MM.1S (cell line): ENCODE measurements around the gene FER.

Experiments
- DNase-seq: peaks from one replicate; pipeline ENCODE4 v3.0.0-alpha.2; 2015
- H2AFZ ChIP-seq: fragments of 300-600 bp; sonication (generic); 2 replicates; pipeline ENCODE4 v1.6.0; 2016; ENCODE audit warnings: antibody characterized with exemption, low read length
- H3F3A ChIP-seq: fragments of 300-600 bp; sonication (generic); 2 replicates; pipeline ENCODE4 v1.6.1; 2016; ENCODE audit warnings: mild to moderate bottlenecking, antibody characterized with exemption, low read length, moderate library complexity, mixed read lengths; ENCODE audit not compliant: insufficient read depth
- H3K27ac ChIP-seq: fragments of 300-600 bp; sonication (generic); 2 replicates; pipeline ENCODE4 v1.5.1; 2016; ENCODE audit warnings: mild to moderate bottlenecking, low read length
- H3K27me3 ChIP-seq: fragments of 300-600 bp; sonication (generic); replicated peaks from 2 replicates; pipeline ENCODE4 v1.6.0; 2016; ENCODE audit warnings: low read length; ENCODE audit not compliant: insufficient read depth
- H3K36me3 ChIP-seq: fragments of 300-600 bp; sonication (generic); replicated peaks from 2 replicates; pipeline ENCODE4 v1.6.1; 2016; ENCODE audit warnings: mild to moderate bottlenecking, low read length, mixed read lengths; ENCODE audit not compliant: insufficient read depth
- H3K4me1 ChIP-seq: fragments of 300-600 bp; sonication (generic); 2 replicates; pipeline ENCODE4 v1.6.1; 2016; ENCODE audit warnings: low read length, mixed read lengths
- H3K4me2 ChIP-seq: fragments of 300-600 bp; sonication (generic); 2 replicates; pipeline ENCODE4 v1.6.0; 2016; ENCODE audit warnings: low read depth, low read length
- H3K4me3 ChIP-seq: fragments of 300-600 bp; sonication (generic); 2 replicates; pipeline ENCODE4 v1.5.1; 2016; ENCODE audit warnings: low read length, mixed read lengths
- H3K79me2 ChIP-seq: fragments of 300-600 bp; sonication (generic); 2 replicates; pipeline ENCODE4 v1.6.1; 2016; ENCODE audit warnings: mixed run types, low read length, mixed read lengths
- H3K9ac ChIP-seq: fragments of 300-600 bp; sonication (generic); 2 replicates; pipeline ENCODE4 v1.6.1; 2016; ENCODE audit warnings: low read length, mixed read lengths
- H3K9me2 ChIP-seq: fragments of 300-600 bp; sonication (generic); replicated peaks from 2 replicates; pipeline ENCODE4 v1.6.1; 2016; ENCODE audit warnings: mild to moderate bottlenecking, low read length, mixed read lengths; ENCODE audit not compliant: insufficient read depth
- H3K9me3 ChIP-seq: fragments of 300-600 bp; sonication (generic); replicated peaks from 2 replicates; pipeline ENCODE4 v1.6.1; 2016; ENCODE audit warnings: mild to moderate bottlenecking, low read length, mixed read lengths; ENCODE audit not compliant: insufficient read depth
- H4K20me1 ChIP-seq: fragments of 300-600 bp; sonication (generic); 2 replicates; pipeline ENCODE4 v1.6.1; 2016; ENCODE audit warnings: mild to moderate bottlenecking, low read length, moderate library complexity, mixed read lengths; ENCODE audit not compliant: insufficient read depth
- EZH2 ChIP-seq: fragments of 300-600 bp; sonication (generic); optimal IDR thresholded peaks from 2 replicates; pipeline ENCODE3; 2017; ENCODE audit warnings: low read depth, mild to moderate bottlenecking, antibody characterized with exemption, low read length, mixed read lengths
- EZH2phosphoT487 ChIP-seq: fragments of 300-600 bp; sonication (generic); IDR thresholded peaks from 2 replicates; pipeline ENCODE4 v1.6.1; 2018; ENCODE audit warnings: antibody characterized with exemption, low read length
- TF ChIP-seq, protein P1 (sequence below): fragments of 300-600 bp; sonication (generic); IDR thresholded peaks from 2 replicates; pipeline ENCODE4 v1.5.1; 2016; ENCODE audit warnings: antibody characterized with exemption, low read length, mixed read lengths

The FER gene

DNA sequence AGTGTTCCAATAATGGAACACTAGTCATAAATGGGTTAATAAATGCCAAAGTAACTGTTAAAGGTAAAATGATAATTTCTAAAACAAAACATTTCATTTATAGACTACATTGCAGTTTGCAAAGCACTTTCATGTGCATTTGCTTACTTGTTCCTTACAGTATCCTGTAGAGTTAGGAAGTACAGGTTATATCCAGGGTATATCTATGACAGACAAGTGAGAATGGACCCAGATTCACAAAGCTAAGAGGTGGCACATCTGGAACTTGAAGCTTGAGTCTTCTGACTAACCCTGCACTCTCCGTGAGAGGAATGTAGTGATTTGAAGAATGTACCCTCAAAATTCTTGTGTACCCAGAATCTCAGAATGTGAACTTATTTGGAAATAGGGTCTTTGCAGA is 121.4 kb downstream of the FER start:
- Histone ChIP-seq H3K27me3 (no peaks in the 10 kb centered on the region), H3K4me2 (no peak overlapping the region), H3K27ac (no peak overlapping the region), H2AFZ (no peak overlapping the region), H3K4me3 (no peak overlapping the region), H3K79me2 (no peaks in the 10 kb centered on the region), H4K20me1 (no peaks in the 10 kb centered on the region), H3F3A (no peaks in the 10 kb centered on the region), H3K9ac (no peak overlapping the region), H3K9me3 (no peaks in the 10 kb centered on the region), H3K9me2 (no peaks in the 10 kb centered on the region), H3K36me3 (no peaks in the 10 kb centered on the region), H3K4me1 (no peaks in the 10 kb centered on the region)
- no peak for TF ChIP-seq EZH2phosphoT487
- no peak for TF ChIP-seq EZH2
- TF ChIP-seq, protein P1, sequence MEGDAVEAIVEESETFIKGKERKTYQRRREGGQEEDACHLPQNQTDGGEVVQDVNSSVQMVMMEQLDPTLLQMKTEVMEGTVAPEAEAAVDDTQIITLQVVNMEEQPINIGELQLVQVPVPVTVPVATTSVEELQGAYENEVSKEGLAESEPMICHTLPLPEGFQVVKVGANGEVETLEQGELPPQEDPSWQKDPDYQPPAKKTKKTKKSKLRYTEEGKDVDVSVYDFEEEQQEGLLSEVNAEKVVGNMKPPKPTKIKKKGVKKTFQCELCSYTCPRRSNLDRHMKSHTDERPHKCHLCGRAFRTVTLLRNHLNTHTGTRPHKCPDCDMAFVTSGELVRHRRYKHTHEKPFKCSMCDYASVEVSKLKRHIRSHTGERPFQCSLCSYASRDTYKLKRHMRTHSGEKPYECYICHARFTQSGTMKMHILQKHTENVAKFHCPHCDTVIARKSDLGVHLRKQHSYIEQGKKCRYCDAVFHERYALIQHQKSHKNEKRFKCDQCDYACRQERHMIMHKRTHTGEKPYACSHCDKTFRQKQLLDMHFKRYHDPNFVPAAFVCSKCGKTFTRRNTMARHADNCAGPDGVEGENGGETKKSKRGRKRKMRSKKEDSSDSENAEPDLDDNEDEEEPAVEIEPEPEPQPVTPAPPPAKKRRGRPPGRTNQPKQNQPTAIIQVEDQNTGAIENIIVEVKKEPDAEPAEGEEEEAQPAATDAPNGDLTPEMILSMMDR, result no peak
- no peak for DNase-seq

GRCh38 chr5:108876451-108876850 is 128.8 kb downstream of the FER start:
- H2AFZ ChIP-seq, result no peak overlapping the region
- DNase-seq, result no peak
- H3K4me1 ChIP-seq, result no peaks in the 10 kb centered on the region
- TF ChIP-seq EZH2phosphoT487 (no peak), EZH2 (no peak)
- TF ChIP-seq, protein P1, result no peak
- no peaks in the 10 kb centered on the region for H3F3A ChIP-seq
- no peak overlapping the region for H3K4me2 ChIP-seq
- no peak overlapping the region for H3K9ac ChIP-seq
- H4K20me1 ChIP-seq, result no peaks in the 10 kb centered on the region
- H3K27ac ChIP-seq, result no peak overlapping the region
- H3K79me2 ChIP-seq, result no peaks in the 10 kb centered on the region
- H3K27me3 ChIP-seq, result no peaks in the 10 kb centered on the region
- H3K9me3 ChIP-seq, result no peaks in the 10 kb centered on the region
- H3K9me2 ChIP-seq, result no peaks in the 10 kb centered on the region
- no peak overlapping the region for H3K4me3 ChIP-seq
- H3K36me3 ChIP-seq, result no peaks in the 10 kb centered on the region; the same call in 1 of the 2 replicates

- H3K9me3 ChIP-seq, result no peaks in the 10 kb centered on the region
Measured at GRCh38 chr5:108878756-108879155, 131.1 kb downstream of the FER start.

More at GRCh38 chr5:108878756-108879155, 131.1 kb downstream of the FER start:
- no peaks in the 10 kb centered on the region for H3K27me3 ChIP-seq
- no peaks in the 10 kb centered on the region for H3K9me2 ChIP-seq
- H3K4me2 ChIP-seq, result no peak overlapping the region
- H3K9ac ChIP-seq, result no peak overlapping the region
- no peaks in the 10 kb centered on the region for H3F3A ChIP-seq
- no peaks in the 10 kb centered on the region for H3K4me1 ChIP-seq
- H3K79me2 ChIP-seq, result no peaks in the 10 kb centered on the region
- no peak for DNase-seq
- H3K36me3 ChIP-seq, result no peaks in the 10 kb centered on the region; the same call in 1 of the 2 replicates
- no peak overlapping the region for H2AFZ ChIP-seq
- TF ChIP-seq EZH2phosphoT487 (no peak), EZH2 (no peak)
- TF ChIP-seq, protein P1, result no peak
- H4K20me1 ChIP-seq, result no peaks in the 10 kb centered on the region
- no peak overlapping the region for H3K4me3 ChIP-seq
- H3K27ac ChIP-seq, result no peak overlapping the region
